H9 (cell line): ENCODE data around the gene C1QA. TPM values are rescaled to one million over a fixed set of nuclear protein-coding genes. Genes with fewer than 3 reads are reported as not detected.

Source experiments
- DNase-seq: peaks from one replicate; pipeline ENCODE4 v3.0.0-alpha.2; 2017
- H2AFZ ChIP-seq: one replicate; pipeline ENCODE4 v1.6.1; 2013; ENCODE audit warnings: mild to moderate bottlenecking, low read length, control low read depth, moderate library complexity
- H2AK5ac ChIP-seq: 2 replicates; pipeline ENCODE4 v1.6.1; 2013; ENCODE audit warnings: low read length, control low read depth, mixed read lengths; ENCODE audit not compliant: insufficient read length
- H2BK120ac ChIP-seq: one replicate; pipeline ENCODE4 v1.6.1; 2013; ENCODE audit warnings: low read depth, mild to moderate bottlenecking, low read length, control low read depth, inconsistent platforms; ENCODE audit not compliant: poor library complexity, severe bottlenecking
- H2BK12ac ChIP-seq: 2 replicates; pipeline ENCODE4 v1.6.1; 2013; ENCODE audit warnings: low read length, control low read depth, mixed read lengths, low read depth; ENCODE audit not compliant: insufficient read length
- H2BK15ac ChIP-seq: 2 replicates; pipeline ENCODE4 v1.6.1; 2013; ENCODE audit warnings: low read depth, low read length, control low read depth
- H2BK20ac ChIP-seq: one replicate; pipeline ENCODE4 v1.6.1; 2013; ENCODE audit warnings: low read depth, mild to moderate bottlenecking, low read length, control low read depth, inconsistent platforms; ENCODE audit not compliant: poor library complexity, severe bottlenecking
- H2BK5ac ChIP-seq: 2 replicates; pipeline ENCODE4 v1.6.1; 2013; ENCODE audit warnings: low read length, control low read depth, mixed read lengths; ENCODE audit not compliant: insufficient read length
- H3K14ac ChIP-seq: 2 replicates; pipeline ENCODE4 v1.6.1; 2013; ENCODE audit warnings: low read length, control low read depth; ENCODE audit not compliant: insufficient read depth
- H3K18ac ChIP-seq: 2 replicates; pipeline ENCODE4 v1.6.1; 2013; ENCODE audit warnings: low read depth, mild to moderate bottlenecking, mixed read lengths, low read length, control low read depth; ENCODE audit not compliant: insufficient read length
- H3K23ac ChIP-seq: 2 replicates; pipeline ENCODE4 v1.6.1; 2013; ENCODE audit warnings: low read length, control low read depth, mixed read lengths, low read depth; ENCODE audit not compliant: insufficient read length
- H3K23me2 ChIP-seq: 2 replicates; pipeline ENCODE4 v1.6.1; 2013; ENCODE audit warnings: low read depth, mild to moderate bottlenecking, mixed read lengths, low read length, control low read depth; ENCODE audit not compliant: insufficient read length, poor library complexity, severe bottlenecking
- H3K27ac ChIP-seq: 2 replicates; pipeline ENCODE4 v1.5.1; 2013; ENCODE audit warnings: low read length, control low read depth, mixed read lengths, low read depth; ENCODE audit not compliant: insufficient read length
- H3K27me3 ChIP-seq: 2 replicates; pipeline ENCODE4 v1.6.1; 2013; ENCODE audit warnings: low read length, control low read depth, inconsistent platforms; ENCODE audit not compliant: insufficient read depth
- H3K4ac ChIP-seq: 2 replicates; pipeline ENCODE4 v1.6.1; 2013; ENCODE audit warnings: low read depth, mild to moderate bottlenecking, control low read depth, inconsistent platforms, low read length, moderate library complexity
- H3K4me1 ChIP-seq: 2 replicates; pipeline ENCODE4 v1.6.1; 2013; ENCODE audit warnings: low read length, control low read depth, inconsistent platforms; ENCODE audit not compliant: insufficient read depth
- H3K4me2 ChIP-seq: 2 replicates; pipeline ENCODE4 v1.6.1; 2013; ENCODE audit warnings: low read length, control low read depth, mixed read lengths; ENCODE audit not compliant: insufficient read length, insufficient read depth
- H3K56ac ChIP-seq: 2 replicates; pipeline ENCODE4 v1.6.1; 2013; ENCODE audit warnings: low read depth, mild to moderate bottlenecking, mixed read lengths, low read length, control low read depth; ENCODE audit not compliant: insufficient read length
- H3K79me1 ChIP-seq: 2 replicates; pipeline ENCODE4 v1.6.1; 2013; ENCODE audit warnings: low read depth, mild to moderate bottlenecking, moderate library complexity, low read length, control low read depth, inconsistent platforms; ENCODE audit not compliant: insufficient read depth, poor library complexity, severe bottlenecking
- H3K79me2 ChIP-seq: 2 replicates; pipeline ENCODE4 v1.6.1; 2013; ENCODE audit warnings: low read length, control low read depth, inconsistent platforms; ENCODE audit not compliant: insufficient read depth
- H3K9ac ChIP-seq: 2 replicates; pipeline ENCODE4 v1.6.1; 2013; ENCODE audit warnings: low read length, control low read depth, mixed read lengths; ENCODE audit not compliant: insufficient read length; ENCODE audit errors: extremely low read depth
- H3K9me3 ChIP-seq: one replicate; pipeline ENCODE4 v1.6.1; 2013; ENCODE audit warnings: low read depth, low read length, inconsistent platforms; ENCODE audit not compliant: control insufficient read depth
- H3T11ph ChIP-seq: one replicate; pipeline ENCODE4 v1.6.1; 2013; ENCODE audit warnings: mild to moderate bottlenecking, low read length, control low read depth, inconsistent platforms
- H4K20me1 ChIP-seq: one replicate; pipeline ENCODE4 v1.6.1; 2013; ENCODE audit not compliant: control insufficient read depth, insufficient read length, insufficient read depth
- H4K5ac ChIP-seq: 2 replicates; pipeline ENCODE4 v1.6.1; 2013; ENCODE audit warnings: low read depth, mild to moderate bottlenecking, mixed read lengths, low read length, control low read depth; ENCODE audit not compliant: insufficient read length
- H4K8ac ChIP-seq: replicated peaks from 2 replicates; pipeline ENCODE4 v1.6.1; 2013; ENCODE audit warnings: low read length, control low read depth, mixed read lengths, low read depth; ENCODE audit not compliant: insufficient read length
- H4K91ac ChIP-seq: 2 replicates; pipeline ENCODE4 v1.6.1; 2013; ENCODE audit warnings: low read depth, mild to moderate bottlenecking, moderate library complexity, mixed read lengths, low read length, control low read depth; ENCODE audit not compliant: insufficient read length
- H3K27ac Mint-ChIP-seq, 3 experiments: 2 replicates in 2 of 3; 3 replicates in 1 of 3; pipeline ENCODE4 v1.8.0; 2020 to 2021; ENCODE audit warnings: mixed read lengths in 3 of 3, mild to moderate bottlenecking in 1 of 3, moderate library complexity in 1 of 3
- H3K27me3 Mint-ChIP-seq: 2 replicates; pipeline ENCODE4 v1.8.0; 2021; ENCODE audit warnings: low read depth, mild to moderate bottlenecking, moderate library complexity, mixed read lengths
- H3K36me3 Mint-ChIP-seq, 3 experiments: 2 replicates in 2 of 3; 3 replicates in 1 of 3; pipeline ENCODE4 v1.8.0; 2020 to 2021; ENCODE audit warnings: low read depth in 3 of 3, mixed read lengths in 3 of 3; ENCODE audit not compliant: insufficient read depth in 1 of 3
- H3K4me1 Mint-ChIP-seq, 2 experiments: 2 replicates each; pipeline ENCODE4 v1.8.0; 2020; ENCODE audit warnings: mixed read lengths in 2 of 2
- H3K4me3 Mint-ChIP-seq, 2 experiments: 2 replicates in 1 of 2; 3 replicates in 1 of 2; pipeline ENCODE4 v1.8.0; 2020 to 2021; ENCODE audit warnings: mild to moderate bottlenecking in 2 of 2, mixed read lengths in 2 of 2, moderate library complexity in 1 of 2
- H3K9me3 Mint-ChIP-seq, 2 experiments: 2 replicates in 1 of 2; 3 replicates in 1 of 2; pipeline ENCODE4 v1.8.0; 2020; ENCODE audit warnings: mild to moderate bottlenecking in 2 of 2, mixed read lengths in 2 of 2, moderate library complexity in 1 of 2
- CTCF ChIP-seq: fragments of 200-600 bp; sonication (generic); conservative IDR thresholded peaks from 3 replicates; pipeline ENCODE4 v1.8.0; 2021; ENCODE audit warnings: antibody characterized with exemption, mild to moderate bottlenecking
- WGBS: extraction: QIAGEN DNeasy Blood & Tissue Kit; methylation state at CpG from one replicate; pipeline ENCODE4 v1.1.7; 2013; ENCODE audit warnings: missing lambda C conversion rate, low lambda C conversion rate, mixed read lengths; ENCODE audit not compliant: insufficient read length; ENCODE audit errors: extremely low coverage; 5-methylcytosine and 5-hydroxymethylcytosine counted together
- total RNA-seq: library from RNA; stranded (reverse); gene quantifications from 2 replicates; pipeline ENCODE4 v1.2.1, GENCODE V29; 2021

The C1QA gene
- total RNA-seq, 1 experiment from 2014 or later: not detected

GRCh38 chr1:22633697-22634463 lies 2.5 kb upstream of the C1QA start:
- no peak overlapping the region for H3K27ac ChIP-seq
- H3K23me2 ChIP-seq: no peaks in the 10 kb centered on the region
- no peak overlapping the region for H2BK12ac ChIP-seq
- H3K4me1 ChIP-seq: peaks cover 5% of the 10 kb centered on the region
- no peak overlapping the region for H3K4ac ChIP-seq
- H2BK120ac ChIP-seq: no peak overlapping the region
- no peak overlapping the region for H2BK5ac ChIP-seq
- no peak for DNase-seq
- H3K79me2 ChIP-seq: no peaks in the 10 kb centered on the region
- H3K79me1 ChIP-seq: no peaks in the 10 kb centered on the region
- no peak overlapping the region for H3K14ac ChIP-seq
- peaks cover 29 to 37% of the 10 kb centered on the region in 2 experiments for H3K4me1 Mint-ChIP-seq
- no peak overlapping the region for H3K18ac ChIP-seq
- no CpG with 5 or more reads among the region's 10 CpGs for WGBS
- no peak overlapping the region for H3T11ph ChIP-seq
- H3K9ac ChIP-seq: no peak overlapping the region
- no peak overlapping the region for H2BK15ac ChIP-seq
- H3K23ac ChIP-seq: no peak overlapping the region
- no peak overlapping the region for H3K27ac Mint-ChIP-seq
- H3K36me3 Mint-ChIP-seq: no peaks in the 10 kb centered on the region; a peak in 1 of 7 replicates
- peaks cover 3% of the 10 kb centered on the region for H4K20me1 ChIP-seq
- no peak overlapping the region for H3K56ac ChIP-seq
- no peaks in the 10 kb centered on the region; a peak in 1 of 5 replicates for H3K9me3 Mint-ChIP-seq
- H4K8ac ChIP-seq: no peak overlapping the region
- H3K9me3 ChIP-seq: no peaks in the 10 kb centered on the region
- peaks cover 1% of the 10 kb centered on the region for H3K27me3 Mint-ChIP-seq
- H4K5ac ChIP-seq: no peak overlapping the region
- TF ChIP-seq CTCF: no peak
- H4K91ac ChIP-seq: no peak overlapping the region
- H2AFZ ChIP-seq: no peak overlapping the region
- no peak overlapping the region for H2BK20ac ChIP-seq
- H2AK5ac ChIP-seq: no peak overlapping the region
- H3K4me2 ChIP-seq: no peak overlapping the region
- H3K4me3 Mint-ChIP-seq: no peak overlapping the region
- H3K27me3 ChIP-seq: no peaks in the 10 kb centered on the region
